Measurements from ENCODE around the gene ELN.

The ELN gene

GRCh38 chr7:74063646-74064045, 35.7 kb downstream of the ELN start:
- TF ChIP-seq CTCF (IDR thresholded peaks at IDR 0.05), result no peak

- no peak for TF ChIP-seq CTCF (IDR thresholded peaks at IDR 0.05)
Measured at GRCh38 chr7:74064696-74065095, 36.7 kb downstream of the ELN start.

- TF ChIP-seq CTCF (IDR thresholded peaks at IDR 0.05), result no peak
Measured at GRCh38 chr7:74066626-74067025, 38.7 kb downstream of the ELN start.

- no peak for TF ChIP-seq CTCF (IDR thresholded peaks at IDR 0.05)
Measured at GRCh38 chr7:74068378-74069085, 40.6 kb downstream of the ELN start.

GRCh38 chr7:74069086-74069541, 41.1 kb downstream of the ELN start:
- no peak for TF ChIP-seq CTCF (IDR thresholded peaks at IDR 0.05)

- TF ChIP-seq CTCF (IDR thresholded peaks at IDR 0.05), result no peak
Measured at GRCh38 chr7:74069790-74070618, 42.0 kb downstream of the ELN start.

- no peak for TF ChIP-seq CTCF (IDR thresholded peaks at IDR 0.05)
Measured at GRCh38 chr7:74070619-74070921, 42.6 kb downstream of the ELN start.
